SIG-M5 treated with dmso at 0.1 percent for 504 hours (cell line): ENCODE data around the gene SYNE2.

ENCODE experiments used
- DNase-seq: peaks from one replicate; lab custom pipeline; 2025; ENCODE audit not compliant: unreplicated experiment; lab: John Stamatoyannopoulos, UW

SYNE2 gene

GRCh38 chr14:63910583-63911363 lies 58.0 kb downstream of the SYNE2 start:
- DNase-seq = no peak

DNA sequence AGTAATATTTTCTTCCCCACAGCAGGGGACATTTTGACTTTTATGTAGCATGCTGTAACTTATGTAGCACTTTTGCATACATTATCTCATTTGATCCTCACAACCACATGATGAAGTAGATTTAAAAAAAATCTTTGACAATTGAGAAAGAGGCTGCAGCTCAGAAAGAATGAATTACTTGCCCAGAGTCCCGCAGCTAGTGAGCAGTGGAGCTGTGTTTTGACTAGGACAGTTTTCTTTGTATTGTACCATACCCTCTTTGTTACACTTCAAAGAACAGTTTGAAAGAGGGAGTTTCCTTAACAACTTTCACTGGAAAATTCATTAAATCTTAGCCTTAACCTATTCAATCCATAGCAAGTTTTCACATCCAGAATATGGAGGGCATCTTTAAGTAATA lies 58.6 kb downstream of the SYNE2 start:
- no peak for DNase-seq

DNA sequence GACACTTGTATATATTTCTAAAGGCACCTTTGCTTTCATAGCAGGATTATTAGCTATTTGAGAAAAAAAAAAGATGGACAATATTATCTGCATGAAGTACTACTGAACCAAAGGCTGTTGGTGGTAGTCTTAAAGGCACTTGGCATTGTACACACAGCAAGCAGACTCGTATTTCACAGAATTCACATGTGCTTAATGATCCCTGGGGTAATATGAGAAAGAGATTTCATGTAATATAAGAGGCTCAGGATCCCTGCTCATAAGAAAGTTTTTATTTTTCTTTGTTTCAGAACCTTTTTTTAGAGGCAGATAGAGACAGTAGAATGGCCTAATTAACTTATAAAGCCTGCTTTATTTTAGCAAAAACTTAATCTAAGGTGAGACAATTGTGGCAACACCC lies 59.5 kb downstream of the SYNE2 start:
- DNase-seq = no peak

DNA sequence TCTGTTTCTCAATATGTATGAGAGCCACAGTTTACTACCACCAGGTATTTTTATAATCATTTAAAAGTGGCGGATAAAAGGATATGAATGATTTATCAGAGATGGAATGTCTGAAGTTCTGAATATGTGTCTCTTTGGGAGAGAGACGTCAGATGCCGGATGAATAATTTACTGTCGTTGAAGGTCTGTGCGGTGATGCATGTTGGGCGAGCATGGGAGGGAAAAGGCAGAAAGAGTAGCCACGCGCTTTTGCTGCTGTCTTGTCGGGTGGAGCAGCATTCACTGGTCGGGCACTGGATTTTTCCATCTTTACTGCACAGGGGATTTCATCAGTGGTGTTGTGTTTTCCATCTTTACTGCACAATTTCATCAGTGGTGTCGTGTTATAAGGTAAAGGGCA lies 65.6 kb downstream of the SYNE2 start:
- DNase-seq = no peak

- peak; percentile 43 for DNase-seq
Observed at GRCh38 chr14:63922696-63923421, 70.1 kb downstream of the SYNE2 start.

- DNase-seq = no peak
Observed at GRCh38 chr14:63923422-63923752, 70.6 kb downstream of the SYNE2 start.

DNA sequence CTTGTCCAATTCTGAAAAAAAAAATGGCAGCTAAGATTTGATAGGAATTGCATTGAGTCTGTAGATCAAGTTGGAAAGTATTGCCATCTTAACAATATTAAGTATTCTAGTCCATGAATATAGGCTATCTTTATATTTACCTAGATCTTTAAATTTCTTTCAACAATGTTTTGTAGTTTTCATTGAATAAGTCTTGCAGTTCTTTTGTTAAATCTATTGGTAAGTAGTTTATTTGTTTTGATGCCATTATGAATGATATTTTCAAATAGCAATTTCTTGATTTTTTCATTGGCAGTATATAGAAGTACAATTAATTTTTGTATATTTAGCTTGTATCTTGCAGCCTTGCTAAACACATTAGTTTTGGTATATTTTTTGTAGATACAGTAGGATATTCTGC lies 71.6 kb downstream of the SYNE2 start:
- DNase-seq = no peak

DNA sequence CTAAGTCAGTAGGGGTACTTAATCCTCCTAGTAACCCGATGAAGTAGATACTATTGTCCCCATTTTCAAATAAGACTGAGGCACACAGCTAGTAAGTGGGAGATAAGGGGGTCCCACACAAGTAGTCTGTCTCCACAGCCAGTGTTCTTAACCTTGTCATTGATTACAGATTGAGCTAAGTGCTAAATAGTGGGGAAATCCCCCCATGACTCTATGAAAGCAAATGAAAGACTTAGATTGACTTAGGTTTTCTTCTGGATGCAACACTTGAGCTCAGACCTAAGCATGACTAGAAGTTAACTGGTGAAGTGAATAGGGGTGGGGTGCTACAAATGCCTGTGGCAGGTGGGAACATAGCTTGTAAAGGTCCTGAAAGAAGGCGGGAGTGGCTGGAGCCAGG lies 73.8 kb downstream of the SYNE2 start:
- DNase-seq = no peak

DNA sequence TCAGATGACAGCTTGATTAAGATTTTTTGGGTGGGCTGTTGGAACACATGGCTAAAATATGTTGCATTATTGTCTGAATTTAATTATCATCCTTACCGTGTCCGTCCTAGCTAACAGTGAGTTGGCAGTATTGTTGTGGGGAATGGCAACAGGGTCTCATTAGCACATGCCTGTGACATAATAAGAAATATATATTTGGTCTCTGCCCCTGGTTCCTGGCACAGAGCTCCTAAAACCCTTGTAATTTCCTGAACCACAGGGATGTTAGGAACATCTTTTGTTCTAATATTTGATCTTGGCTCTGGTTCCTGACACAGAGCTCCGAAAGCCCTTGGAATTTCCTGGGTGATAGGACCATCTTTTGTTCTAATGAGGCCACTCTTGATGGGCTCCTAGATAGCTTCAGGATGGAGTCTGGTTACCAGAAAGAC lies 76.0 kb downstream of the SYNE2 start:
- DNase-seq = no peak

- no peak for DNase-seq
Observed at GRCh38 chr14:63933110-63933509, 80.3 kb downstream of the SYNE2 start.

DNA sequence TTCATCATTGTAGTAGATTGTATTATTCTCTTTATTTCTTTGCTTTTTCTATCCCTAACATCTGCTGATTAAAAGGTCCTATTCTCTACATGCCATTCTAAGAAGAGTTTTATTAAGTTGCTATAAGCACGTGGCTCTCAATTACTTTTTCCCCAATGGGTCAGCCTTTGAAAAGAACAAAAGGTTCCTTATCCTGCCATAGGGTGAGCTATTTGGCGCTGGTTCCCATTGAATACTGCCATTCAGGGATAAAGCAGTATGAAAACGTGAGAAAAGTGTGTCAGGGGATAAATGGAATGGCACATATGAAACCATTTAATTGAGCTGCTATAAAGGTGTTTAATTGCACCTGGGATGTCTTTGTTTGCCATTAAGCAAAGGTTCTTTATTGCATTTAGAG lies 80.9 kb downstream of the SYNE2 start:
- DNase-seq = no peak

GRCh38 chr14:63938198-63939005 lies 85.6 kb downstream of the SYNE2 start:
- no peak for DNase-seq

GRCh38 chr14:63939006-63939270 lies 86.1 kb downstream of the SYNE2 start:
- DNase-seq = no peak

GRCh38 chr14:63940387-63940786 lies 87.6 kb downstream of the SYNE2 start:
- no peak for DNase-seq

- DNase-seq = no peak
Observed at GRCh38 chr14:63941023-63941422, 88.2 kb downstream of the SYNE2 start.

DNA sequence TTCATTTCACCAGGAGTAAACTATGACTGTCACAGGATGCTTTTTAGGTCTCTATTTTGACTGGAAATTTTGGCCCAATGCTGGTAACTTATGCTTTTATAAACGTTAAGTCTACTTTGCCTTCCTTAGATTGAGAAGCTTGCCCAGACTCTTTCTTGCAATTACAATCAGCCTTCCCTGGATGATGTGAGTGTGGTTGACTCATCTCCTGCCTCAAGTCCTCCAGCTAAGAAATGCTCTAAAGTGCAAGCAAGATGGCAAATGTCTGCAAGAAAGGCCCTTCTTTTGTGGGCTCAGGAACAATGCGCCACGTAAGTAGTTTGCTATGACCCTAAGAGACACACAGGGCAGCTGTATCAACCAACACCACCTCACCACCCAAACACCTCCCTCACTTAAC lies 96.9 kb downstream of the SYNE2 start:
- no peak for DNase-seq

DNA sequence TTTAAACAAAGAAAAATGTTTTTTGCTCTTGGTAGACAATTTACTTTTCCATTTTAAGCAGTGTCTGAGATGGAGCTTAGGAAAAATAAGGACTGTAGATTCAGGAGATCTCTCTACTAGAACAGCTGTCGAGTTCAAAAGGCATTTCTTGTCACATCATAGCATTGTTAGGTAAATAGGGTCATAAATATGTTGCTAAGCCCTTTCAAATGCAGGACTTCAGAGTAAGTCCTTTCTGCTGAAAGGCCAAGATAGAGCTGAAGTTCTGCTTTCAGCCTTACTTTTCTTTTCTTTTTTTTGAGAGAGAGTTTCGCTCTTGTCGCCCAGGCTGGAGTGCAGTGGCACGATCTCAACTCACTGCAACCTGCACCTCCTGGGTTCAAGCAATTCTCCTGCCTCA lies 98.2 kb downstream of the SYNE2 start:
- no peak for DNase-seq

GRCh38 chr14:63951429-63951828 lies 98.6 kb downstream of the SYNE2 start:
- DNase-seq = no peak

- DNase-seq = no peak
Observed at GRCh38 chr14:63952053-63952932, 99.5 kb downstream of the SYNE2 start.

DNA sequence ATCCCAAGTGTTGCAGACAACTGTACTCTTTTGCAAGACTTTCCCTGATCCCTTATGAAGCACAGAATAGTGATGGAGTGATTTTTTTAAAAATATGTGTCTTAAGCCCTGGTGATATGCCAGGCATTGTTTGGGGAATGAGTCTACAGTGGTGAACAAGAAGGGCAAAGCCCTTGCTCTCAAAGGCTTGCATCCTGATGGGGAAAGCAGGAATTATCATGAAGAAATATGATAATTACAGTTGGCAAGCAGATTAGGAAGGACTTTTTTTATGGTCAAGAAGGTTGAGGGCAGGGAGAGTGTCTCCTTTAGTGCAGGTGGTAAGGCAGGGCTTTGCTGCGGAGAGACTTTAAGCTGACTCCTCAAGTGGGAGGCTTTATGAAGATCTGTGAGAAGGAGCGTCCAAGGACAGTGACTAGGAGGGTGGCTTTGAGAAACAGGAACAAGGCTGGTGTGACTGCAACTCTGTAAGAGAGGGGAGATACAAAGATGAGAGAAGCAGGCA lies 100.2 kb downstream of the SYNE2 start:
- DNase-seq = no peak

GRCh38 chr14:63956326-63956725 lies 103.5 kb downstream of the SYNE2 start:
- DNase-seq = no peak
